GM20000 (cell line): ENCODE data around the gene SEC14L1.

Experiments used
- DNase-seq: peaks from one replicate; pipeline ENCODE4 v3.0.0; 2012; ENCODE audit warnings: low spot score
- TF ChIP-seq, protein P1 (sequence below): IDR thresholded peaks from 2 replicates; pipeline ENCODE4 v1.5.1; 2012; ENCODE audit warnings: mild to moderate bottlenecking, control low read depth; ENCODE audit errors: extremely low read depth, missing control alignments

SEC14L1 gene

GRCh38 chr17:77178050-77178449 is 37.3 kb downstream of the SEC14L1 start:
- TF ChIP-seq, protein P1, sequence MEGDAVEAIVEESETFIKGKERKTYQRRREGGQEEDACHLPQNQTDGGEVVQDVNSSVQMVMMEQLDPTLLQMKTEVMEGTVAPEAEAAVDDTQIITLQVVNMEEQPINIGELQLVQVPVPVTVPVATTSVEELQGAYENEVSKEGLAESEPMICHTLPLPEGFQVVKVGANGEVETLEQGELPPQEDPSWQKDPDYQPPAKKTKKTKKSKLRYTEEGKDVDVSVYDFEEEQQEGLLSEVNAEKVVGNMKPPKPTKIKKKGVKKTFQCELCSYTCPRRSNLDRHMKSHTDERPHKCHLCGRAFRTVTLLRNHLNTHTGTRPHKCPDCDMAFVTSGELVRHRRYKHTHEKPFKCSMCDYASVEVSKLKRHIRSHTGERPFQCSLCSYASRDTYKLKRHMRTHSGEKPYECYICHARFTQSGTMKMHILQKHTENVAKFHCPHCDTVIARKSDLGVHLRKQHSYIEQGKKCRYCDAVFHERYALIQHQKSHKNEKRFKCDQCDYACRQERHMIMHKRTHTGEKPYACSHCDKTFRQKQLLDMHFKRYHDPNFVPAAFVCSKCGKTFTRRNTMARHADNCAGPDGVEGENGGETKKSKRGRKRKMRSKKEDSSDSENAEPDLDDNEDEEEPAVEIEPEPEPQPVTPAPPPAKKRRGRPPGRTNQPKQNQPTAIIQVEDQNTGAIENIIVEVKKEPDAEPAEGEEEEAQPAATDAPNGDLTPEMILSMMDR = no peak
- no peak for DNase-seq

DNA sequence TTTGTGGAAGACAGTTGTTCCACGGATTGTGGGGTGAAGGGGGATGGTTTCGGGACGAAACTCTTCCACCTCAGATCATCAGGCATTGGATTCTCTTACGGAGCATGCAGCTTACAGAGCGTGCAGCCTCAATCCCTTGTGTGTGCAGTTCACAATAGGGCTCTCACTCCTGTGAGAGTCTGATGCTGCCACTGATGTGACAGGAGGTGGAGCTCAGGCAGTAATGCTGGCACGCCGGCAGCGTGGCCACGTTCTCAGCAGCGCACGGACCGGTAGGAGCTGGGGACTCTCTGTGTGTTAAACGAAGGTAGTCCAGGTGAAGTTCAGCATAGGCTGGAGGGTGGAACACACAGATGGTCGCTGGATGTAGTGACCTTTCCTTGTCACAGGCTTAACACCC is 37.8 kb downstream of the SEC14L1 start:
- DNase-seq = no peak
- TF ChIP-seq, protein P1 = no peak

- no peak for DNase-seq
- TF ChIP-seq, protein P1 = no peak
Measured at GRCh38 chr17:77180503-77181357, 40.0 kb downstream of the SEC14L1 start.

- DNase-seq = peak; percentile 37
- TF ChIP-seq, protein P1 = no peak
Measured at GRCh38 chr17:77182205-77183172, 41.7 kb downstream of the SEC14L1 start.

- TF ChIP-seq, protein P1 = no peak
- no peak for DNase-seq
Measured at GRCh38 chr17:77184474-77184873, 43.7 kb downstream of the SEC14L1 start.

- TF ChIP-seq, protein P1 = no peak
- DNase-seq = no peak
Measured at GRCh38 chr17:77185137-77185536, 44.4 kb downstream of the SEC14L1 start.
